Stimulated activated CD8-positive, alpha-beta memory T cell treated with anti-CD3 and anti-CD28 coated beads, Interleukin-4, amount 100 ng/mL, for 4 hours (primary cell): Measurements from ENCODE around the gene SCRG1.

ENCODE experiments used
- DNase-seq, 2 donors: peaks; one replicate each; pipeline ENCODE4 v3.0.0-alpha.2; 2020; ENCODE audit warnings: low read depth in 2 of 2, low spot score in 1 of 2

SCRG1 gene

DNA sequence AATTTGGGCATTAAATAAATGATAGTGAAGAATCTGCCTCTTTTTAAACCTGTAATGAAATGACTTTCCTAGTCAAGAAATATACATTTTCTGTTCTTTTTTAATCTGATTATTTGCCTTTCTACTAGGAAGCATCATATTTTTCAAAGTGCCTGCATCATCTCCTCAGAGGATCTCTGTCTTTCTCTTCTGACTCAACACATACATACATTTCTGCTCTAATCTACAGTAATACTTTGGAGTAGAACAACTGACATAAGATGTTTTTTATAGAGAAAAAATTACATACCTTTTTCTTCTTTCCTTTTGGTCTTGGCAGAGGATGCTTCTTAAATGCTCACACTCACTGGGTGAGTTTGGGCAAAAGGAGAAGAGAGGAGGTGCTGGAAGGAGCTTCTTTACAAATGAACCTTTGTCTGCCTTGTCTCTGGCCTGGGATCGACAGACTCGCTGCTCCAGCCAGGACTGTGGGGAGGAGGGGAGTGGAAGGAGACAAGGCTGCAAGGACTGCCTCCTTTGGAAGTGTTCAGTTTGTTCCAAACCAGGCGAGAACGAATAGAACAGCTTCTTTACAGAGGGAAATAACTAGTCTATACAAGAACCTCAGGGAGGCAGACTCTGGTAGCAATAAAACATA, at the start of gene SCRG1:
TSS of gene SCRG1 (minus strand) at position 338 of the 637 bp plus-strand sequence. CDS start 7,702 bp downstream, outside the sequence.
- DNase-seq = no peak

DNA sequence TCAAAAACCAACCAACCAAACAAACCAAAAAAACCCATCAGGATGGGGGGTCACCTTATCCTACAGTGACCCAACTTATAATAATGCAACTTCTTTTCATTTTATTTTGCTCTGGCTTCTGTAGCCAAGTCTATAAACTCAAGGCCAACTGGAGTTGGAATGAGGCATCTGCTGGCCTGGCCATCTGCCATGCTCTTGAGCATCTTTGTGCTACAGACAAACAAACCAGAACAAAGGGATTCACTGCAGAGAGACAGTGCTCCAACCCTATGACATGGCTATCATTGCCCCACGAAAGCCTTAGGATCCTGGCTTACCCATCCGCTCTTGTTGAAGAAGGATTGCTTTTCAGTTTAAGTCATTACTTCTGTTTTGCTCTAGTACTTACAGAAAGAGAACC, 49.2 kb upstream of the SCRG1 start:
- no peak for DNase-seq

DNA sequence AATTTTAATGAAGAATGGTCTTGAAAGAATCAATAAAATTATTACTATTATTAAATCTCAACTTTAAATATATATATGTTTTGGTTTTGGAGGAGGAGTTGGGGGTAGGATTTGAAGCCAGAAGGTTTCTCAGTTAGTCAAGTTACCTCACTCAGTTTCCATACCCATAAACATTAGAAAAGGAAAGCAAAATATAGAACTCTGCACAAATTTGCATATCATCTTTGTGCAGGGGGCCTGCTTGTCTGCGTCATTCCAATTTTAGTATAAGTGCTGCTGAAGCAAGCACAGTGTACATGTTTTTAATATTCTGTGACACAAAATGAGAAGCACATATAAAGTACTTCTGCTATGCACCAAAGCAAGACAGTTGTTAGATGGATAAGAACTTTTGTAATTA, 47.5 kb upstream of the SCRG1 start:
- no peak for DNase-seq

DNA sequence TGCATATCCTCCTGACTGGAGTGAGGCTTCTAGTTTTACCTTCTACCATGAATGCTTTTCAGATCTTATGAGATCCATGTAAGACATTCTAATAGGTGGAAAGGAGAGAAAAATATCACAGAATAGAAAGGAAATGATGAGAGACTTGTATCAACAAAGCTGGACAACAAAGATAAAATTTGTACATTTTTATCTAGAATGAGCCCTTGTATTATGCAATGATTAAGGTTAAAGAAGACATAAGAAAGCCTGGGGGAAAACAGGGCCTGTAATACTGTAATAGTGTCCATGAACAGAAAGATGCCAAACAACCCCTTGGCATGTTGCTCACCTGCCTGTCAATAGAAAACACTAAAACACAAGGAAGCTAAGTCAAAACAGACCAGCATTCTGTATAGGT, 44.2 kb upstream of the SCRG1 start:
- no peak for DNase-seq

DNA sequence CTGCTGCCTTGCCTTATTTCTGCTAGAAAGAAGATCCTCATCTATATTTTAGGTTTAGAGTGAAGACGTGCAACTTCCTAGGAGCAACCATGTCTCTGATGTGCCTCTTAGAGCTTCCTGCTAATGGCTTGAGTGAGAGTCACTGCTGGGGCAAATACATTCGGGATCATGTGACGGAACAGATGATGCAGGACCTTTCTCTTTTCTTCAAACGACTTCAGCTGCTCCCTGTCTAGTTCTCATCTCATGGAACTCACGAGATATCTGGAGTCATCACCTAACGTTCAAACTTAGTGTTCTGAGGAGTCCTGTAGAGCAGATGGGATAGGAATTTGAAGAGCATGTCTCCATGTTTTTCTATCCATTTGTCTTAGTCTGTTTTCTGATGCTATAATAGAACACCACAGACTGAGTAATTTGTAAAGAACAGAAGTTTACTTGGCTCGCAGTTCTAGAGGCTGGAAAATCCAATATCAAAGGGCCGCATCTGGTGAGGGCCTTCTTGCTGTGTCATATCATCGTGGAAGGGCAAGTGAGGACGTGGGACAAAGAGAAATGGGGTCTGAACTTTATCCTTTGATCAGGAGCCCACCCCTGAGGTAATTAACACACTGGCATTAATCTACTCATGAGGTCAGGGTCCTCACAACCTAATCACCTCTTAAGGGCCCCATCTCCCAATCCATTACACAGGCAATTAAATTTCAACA, 43.5 kb upstream of the SCRG1 start:
- no peak for DNase-seq

DNA sequence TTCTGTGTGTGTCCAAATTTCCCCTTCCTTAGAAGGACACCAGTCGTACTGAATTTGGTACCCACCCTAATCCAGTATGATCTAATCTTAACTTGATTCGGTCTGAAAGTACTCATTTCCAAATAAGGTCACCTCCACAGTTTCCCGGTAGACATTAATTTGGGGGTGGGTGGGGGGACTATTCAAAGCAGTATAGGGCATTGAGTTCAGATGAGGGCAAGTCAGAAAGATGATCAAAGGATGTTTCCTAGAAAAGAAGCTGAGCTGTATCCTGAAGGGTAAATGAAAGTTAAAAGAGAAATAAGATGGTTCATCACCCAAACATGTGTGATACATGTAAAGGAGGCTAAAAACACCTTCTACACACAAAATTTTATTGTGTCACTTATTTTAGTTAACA, 42.0 kb upstream of the SCRG1 start:
- DNase-seq = no peak

DNA sequence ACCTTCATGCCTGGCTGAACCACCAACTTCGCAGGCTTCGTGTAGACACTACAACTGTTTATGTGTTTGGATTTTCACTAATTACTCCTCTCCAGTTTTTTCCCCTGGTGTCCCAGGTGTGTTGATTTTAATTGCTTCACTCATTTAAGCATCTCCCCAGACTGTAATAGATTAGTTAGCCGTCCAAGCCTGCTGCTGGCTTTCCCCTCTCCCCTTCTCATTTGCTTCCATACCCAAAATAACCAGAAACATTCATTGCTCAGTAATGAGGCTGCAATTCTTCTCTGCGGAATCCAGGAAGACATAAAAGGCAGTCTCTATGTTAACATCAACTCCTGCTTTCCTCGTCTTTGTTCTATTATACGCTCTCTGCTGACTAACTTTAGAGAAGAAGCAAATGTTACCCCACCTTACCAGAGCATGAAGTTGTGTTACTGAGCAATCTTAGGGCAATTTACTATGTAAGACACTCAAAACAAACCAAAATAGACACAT, 37.9 kb upstream of the SCRG1 start:
- no peak for DNase-seq

DNA sequence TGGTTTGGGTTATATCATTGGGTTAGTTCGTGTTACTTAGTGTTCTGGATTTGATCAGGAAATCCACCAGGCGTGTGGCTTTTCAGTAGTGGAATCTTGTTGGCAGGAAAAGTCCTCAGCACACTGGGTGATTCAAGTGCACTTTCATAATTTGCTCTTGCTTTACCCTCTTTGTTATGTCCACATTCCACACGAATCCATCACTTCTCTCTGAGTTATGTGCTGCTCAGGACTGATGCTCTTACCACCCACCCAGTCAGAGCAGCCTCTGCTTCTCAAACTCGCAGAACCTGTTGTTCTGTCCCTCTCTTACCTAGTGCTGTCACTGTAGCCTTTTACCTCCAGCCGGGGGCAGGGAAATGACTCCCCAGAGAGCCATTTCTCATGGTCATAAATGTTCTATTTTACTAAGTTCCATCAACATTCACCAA, 37.2 kb upstream of the SCRG1 start:
- no peak for DNase-seq

DNA sequence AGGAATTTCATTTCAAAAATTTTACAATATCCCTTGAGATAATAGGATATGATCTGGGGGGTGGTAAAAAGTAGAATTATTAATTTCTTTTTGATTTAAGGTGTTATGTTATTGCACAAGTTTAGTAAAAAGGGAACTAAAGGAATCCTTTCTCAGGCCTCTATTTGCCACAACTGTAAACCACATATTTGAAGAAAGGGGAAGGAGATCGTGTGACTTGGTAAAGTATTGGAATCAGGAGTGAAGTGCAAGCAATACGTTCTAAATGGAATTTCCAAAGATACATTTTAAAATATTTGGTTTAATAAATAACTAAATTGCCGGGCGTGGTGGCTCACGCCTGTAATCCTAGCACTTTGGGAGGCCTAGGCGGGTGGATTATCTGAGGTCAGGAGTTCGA, 35.3 kb upstream of the SCRG1 start:
- no peak for DNase-seq

DNA sequence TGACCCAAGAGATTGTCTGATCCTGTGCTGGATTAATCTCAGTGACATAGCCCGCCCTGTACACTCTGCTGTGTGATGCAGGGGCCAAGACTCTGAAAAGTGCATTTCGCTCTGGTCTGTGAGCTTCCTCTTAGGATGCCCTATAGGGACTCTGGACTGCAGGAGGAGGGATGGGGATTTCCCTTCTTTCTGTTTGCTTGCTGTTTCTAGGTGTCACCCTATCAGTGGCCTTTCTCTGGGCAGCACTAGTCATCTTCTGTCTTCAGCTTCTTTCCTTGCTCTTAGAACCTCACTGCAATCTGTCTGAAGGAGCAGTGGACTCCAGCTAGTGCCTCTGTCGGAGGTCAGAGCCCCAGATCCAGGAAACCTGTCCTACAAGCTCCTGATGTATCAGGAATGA, 34.5 kb upstream of the SCRG1 start:
- no peak for DNase-seq

DNA sequence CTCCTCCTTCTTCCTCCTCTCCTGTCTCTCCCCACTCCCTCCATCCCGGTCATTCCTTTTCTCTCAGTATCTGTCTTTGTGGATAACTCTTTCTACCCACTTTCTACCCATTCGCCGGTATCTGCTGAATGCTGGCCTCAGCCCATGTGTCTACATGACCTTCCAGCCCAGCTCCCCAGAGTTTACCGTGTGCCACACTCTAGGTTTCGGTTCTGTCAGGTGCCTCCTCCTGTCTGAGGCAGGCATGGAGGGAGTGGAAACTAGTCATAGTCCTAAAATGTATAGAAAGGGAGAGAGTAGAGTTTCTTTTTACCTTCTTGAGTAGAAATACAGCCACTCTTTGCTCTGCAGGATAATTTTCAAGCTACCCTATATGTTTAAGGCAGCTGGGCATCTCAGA, 33.5 kb upstream of the SCRG1 start:
- DNase-seq = no peak

DNA sequence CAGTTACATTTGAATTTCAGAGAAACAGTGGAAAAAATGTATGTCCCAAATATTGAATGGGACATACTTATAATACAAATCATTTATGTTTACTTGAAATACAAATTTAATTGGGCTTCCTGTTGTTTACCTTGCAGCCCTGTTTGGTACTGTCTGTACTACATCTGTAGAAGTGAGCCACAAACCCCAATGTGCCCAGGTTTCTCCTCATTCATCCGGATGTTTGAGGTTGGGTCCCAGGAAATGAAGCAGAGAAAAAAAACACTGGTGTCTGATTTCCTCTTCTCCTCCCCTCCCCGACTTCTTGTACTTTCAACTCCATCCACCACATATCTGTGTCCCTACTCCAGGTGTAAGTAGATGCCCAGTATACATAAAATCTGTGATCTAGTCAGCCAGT, 27.1 kb upstream of the SCRG1 start:
- no peak for DNase-seq

DNA sequence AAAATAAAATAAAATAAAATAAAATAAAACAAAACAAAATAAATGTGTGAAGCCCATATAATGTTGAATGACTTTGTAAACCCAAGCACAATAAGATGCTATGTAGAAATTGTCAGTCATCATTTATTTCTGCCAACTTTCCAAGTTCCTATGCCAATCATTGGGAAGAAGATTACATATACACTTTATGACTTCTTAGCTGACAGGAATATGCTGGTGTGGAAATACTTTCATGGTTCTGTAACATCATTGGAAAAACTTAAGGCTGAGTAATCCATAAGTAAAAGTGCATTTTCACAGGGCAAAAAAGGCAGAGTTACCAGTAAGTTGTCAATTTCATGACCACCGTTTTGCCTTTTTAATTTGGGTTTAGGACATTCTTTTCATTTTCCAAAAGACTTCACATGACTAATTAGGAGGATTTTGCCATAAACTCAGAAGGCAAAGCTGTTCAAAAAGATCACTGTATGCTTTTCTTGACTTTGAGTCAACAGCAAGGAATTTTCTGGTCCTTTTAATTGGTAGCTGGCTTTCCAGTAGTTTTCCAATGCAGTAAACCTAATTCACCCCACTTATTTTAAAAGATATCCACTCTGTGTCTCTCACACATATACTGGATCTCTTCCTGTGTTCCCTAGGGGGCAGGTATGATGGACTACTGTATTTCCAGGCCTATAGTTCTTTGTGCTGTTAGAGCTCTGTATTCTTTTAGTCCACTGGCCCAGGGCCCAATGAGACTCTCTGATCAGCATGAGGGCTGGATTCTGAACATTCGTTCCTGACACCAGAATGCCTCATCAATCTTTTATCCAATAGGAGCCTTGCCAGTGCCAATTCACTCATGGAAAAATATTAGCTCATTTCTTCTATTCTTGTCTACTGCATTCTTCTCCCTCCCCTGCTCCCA, 26.2 kb upstream of the SCRG1 start:
- DNase-seq = no peak

DNA sequence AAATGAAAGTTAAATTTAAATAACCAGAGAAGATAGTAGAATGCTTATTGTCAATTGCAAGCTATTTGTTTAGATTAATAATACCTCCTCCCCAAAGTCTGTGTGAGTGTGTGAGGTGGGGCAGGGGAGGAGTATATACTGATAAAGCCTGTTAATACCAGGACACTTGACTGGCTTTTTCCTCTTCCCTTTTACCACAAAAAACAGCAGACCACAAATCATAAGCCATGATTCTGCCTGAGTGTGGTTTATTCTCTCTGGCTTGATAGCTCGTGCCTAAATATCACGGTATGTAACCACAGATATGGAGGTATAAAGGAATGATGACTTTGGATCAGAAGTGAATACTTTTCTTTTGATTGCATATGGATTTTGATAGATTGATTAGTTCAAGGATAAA, 21.9 kb upstream of the SCRG1 start:
- DNase-seq = no peak

DNA sequence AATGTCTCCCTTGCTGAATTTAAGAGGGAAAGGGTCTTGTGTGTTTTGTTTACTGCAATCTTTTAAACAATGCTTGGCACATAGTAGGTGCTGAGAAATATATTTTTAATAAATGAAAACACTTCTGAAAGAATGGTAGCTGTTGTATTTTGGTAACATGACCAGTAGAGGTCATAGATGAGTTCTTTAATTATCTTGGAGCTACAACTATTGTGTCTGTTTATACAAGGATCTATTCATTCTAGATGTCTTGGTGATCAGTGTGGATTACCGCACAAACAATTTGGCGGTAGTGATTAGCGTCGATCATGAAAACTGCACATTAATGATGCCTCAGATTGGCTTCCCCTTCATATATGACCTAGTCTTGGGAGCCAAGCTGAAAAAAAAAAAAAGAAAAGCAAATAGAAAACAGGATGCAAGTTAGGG, 21.4 kb upstream of the SCRG1 start:
- no peak for DNase-seq

DNA sequence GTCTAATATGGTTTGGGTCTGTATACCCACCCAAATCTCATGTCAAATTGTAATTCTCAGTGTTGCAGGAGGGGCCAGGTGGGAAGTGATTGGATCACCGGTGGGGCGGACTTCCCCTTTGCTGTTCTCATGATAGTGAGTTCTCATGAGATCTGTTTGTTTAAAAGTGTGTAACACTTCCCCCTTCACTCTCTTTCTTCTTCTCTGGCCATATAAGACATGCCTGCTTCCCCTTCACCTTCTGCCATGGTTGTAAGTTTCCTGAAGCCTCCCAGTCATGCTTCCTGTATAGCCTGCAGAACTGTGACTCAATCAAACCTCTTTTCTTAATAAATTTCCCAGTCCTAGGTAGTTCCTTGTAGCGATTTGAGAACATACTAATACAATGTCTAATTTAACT, 19.7 kb upstream of the SCRG1 start:
- DNase-seq = no peak

DNA sequence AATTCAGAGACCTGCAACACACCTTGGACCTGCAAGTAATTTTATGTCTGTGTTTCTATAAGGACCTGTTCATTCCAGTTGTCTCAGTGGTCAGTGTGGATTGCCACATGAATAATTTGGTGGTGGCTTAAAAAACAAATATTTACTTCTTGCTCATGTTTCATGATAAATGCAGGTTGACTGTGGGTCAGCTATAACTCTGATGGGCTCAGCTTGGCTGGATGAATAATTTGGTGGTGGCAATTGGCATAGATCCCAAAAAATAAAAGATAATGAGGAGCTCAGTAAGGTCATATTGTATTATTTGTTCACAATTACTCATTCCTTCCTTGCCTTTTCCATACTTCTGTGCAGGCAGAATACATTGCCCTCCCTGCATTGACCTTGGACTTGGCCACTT, 18.9 kb upstream of the SCRG1 start:
- no peak for DNase-seq

DNA sequence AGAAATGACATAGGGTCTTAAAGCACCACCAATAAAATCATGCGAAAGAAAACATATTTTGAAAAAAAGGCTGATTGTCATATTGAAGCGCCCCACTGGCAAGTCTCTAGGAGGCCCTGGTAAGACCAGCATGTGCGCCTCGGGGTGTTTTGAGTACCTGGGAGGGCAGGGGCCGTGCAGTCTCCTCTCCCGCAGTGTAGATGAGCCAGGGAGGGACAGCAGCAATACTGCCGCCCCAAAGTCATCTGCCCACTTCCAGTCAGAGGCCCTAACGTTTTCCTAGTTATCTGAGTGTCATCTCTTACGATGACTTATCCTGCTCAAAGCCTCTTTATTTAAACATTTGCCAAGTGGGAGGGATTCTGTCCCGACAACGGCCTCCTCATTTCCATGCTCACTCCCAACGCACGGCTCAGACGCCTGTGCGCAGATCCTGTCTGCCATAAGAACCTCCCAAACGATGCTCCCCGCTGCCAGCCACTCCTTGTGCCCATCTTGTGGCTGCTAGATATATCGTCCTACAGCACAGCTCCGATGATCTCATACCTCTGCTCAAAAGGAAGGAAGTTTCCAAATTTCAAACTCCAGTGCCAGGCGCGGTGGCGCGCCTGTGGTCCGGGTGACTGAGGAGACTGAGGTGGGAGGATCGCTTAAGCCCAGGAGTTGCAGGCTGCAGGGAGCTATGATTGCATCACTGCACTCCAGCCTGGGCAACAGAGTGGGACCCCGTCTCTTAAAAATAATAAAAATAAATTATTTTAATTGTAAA, 17.2 kb upstream of the SCRG1 start:
- no peak for DNase-seq

DNA sequence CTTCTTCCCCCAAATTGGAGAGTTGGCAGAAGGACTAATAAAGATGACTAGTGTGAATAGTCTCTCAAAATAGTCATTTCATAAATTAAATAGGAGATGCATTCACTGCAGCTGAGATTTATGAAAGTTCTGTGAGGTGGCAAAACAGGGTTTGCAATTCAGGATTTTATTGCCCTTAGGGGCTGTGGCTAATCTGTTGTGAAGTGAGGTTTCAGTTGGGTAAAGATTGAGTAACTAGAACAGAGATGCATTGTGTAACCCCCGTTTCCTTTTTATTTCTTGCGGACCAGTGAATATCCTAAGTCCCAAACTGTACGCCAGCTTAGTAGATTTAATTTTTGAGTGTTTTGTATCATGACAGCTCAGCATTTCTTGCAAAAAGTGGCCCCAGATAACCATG, 16.2 kb upstream of the SCRG1 start:
- no peak for DNase-seq

DNA sequence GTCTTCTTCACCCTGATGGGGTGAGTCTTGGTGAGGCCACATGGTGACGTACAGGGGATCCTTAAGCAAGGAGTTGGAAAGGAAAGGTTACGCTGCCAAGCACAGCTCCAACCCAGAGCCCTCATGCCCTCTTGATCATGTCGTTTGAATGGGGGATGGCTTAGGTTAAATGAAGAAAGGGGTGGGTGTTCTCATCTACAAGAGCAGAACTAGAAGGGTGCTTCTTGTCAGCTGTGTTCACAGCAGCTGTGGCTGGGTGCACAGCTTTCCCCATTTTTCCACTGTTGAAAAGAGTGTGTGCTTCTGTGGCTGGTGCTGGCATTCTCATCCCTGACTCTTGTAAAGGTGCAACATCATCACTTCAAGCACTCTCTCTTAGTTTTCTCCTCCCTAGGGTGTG, 15.5 kb upstream of the SCRG1 start:
- DNase-seq = no peak

DNA sequence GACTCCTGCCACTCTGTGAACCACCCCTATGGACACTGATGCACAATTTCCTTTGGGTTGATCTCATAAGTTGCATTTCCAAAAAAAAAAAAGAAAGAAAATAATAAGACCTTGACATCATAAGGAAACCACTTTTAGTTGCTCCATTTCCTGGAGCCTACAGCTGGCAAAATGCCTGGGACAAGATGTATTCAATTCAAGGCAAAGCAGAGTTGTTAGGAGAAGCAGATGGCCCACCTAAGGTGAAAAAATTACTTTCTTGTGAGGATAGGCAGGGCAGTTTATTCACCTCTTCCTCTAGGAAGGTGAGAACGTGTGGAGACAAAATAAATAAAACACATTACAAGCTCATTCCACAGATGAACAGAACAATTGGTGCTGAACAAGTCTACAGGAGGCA, 14.1 kb upstream of the SCRG1 start:
- DNase-seq = no peak
